Astrocyte of the spinal cord (primary cell): ENCODE measurements around the gene ADAD2.
A peak's percentile ranks its signal among the peaks of the same experiment; 100 is the strongest.

ENCODE experiments used
- DNase-seq: peaks from one replicate; pipeline ENCODE4 v3.0.0; 2011; ENCODE audit warnings: low read depth, low spot score
- H3K4me3 ChIP-seq: 2 replicates; pipeline ENCODE4 v1.5.1; 2011; ENCODE audit warnings: low read depth, mild to moderate bottlenecking, low read length, moderate library complexity
- CTCF ChIP-seq: IDR thresholded peaks from 2 replicates; pipeline ENCODE4 v1.5.1; 2012; ENCODE audit warnings: low read depth, mild to moderate bottlenecking, low read length, inconsistent platforms
- in situ Hi-C: cut with HindIII; loops from 2 replicates; pipeline ENCODE4 v1.10.0; 2017; ENCODE audit warnings: low sequenced_read_pairs

The ADAD2 gene

GRCh38 chr16:84161801-84162200 is 29.2 kb upstream of the ADAD2 start:
- in situ Hi-C loops: no loop called here
- H3K4me3 ChIP-seq: no peak overlapping the region
- no peak for TF ChIP-seq CTCF
- DNase-seq: no peak

- DNase-seq: no peak
- no peak for TF ChIP-seq CTCF
- in situ Hi-C loops: no loop called here
- H3K4me3 ChIP-seq: no peak overlapping the region
Measured at GRCh38 chr16:84165746-84166145, 25.2 kb upstream of the ADAD2 start.

GRCh38 chr16:84166796-84167695 is 23.9 kb upstream of the ADAD2 start:
- no peak overlapping the region for H3K4me3 ChIP-seq
- no peak for TF ChIP-seq CTCF
- in situ Hi-C loops: no loop called here
- no peak for DNase-seq

- no peak overlapping the region for H3K4me3 ChIP-seq
- no peak for TF ChIP-seq CTCF
- in situ Hi-C loops: no loop called here
- DNase-seq: no peak
Measured at GRCh38 chr16:84169765-84170310, 21.1 kb upstream of the ADAD2 start.

- no peak overlapping the region for H3K4me3 ChIP-seq
- no peak for TF ChIP-seq CTCF
- in situ Hi-C loops: no loop called here
- DNase-seq: no peak
Measured at GRCh38 chr16:84174396-84174795, 16.6 kb upstream of the ADAD2 start.

- in situ Hi-C loops: no loop called here
- DNase-seq: peak; percentile 46
- H3K4me3 ChIP-seq: no peak overlapping the region
- peak; percentile 82 for TF ChIP-seq CTCF
Measured at GRCh38 chr16:84175350-84176081, 15.4 kb upstream of the ADAD2 start.
